H1 (cell line): ENCODE measurements around the gene SPRN. TPM values are rescaled to one million over a fixed set of nuclear protein-coding genes. Genes with fewer than 3 reads are reported as not detected.

Experiments
- CTCF ChIA-PET: fragments of 300-600 bp; sonication (Branson Sonifier 250); formaldehyde crosslinking; loops from one replicate; lab custom pipeline; 2021; ENCODE audit not compliant: partially characterized antibody; lab: Charles Lee
- POLR2A ChIA-PET: fragments of 300-600 bp; sonication (Branson Sonifier 250); formaldehyde crosslinking; loops from one replicate; lab custom pipeline; 2021; ENCODE audit warnings: inconsistent platforms; ENCODE audit not compliant: partially characterized antibody; lab: Charles Lee
- DNase-seq, 2 experiments: peaks; one replicate each; pipeline versions ENCODE4 v3.0.0 to v3.0.0-alpha.2; 2010 to 2022; ENCODE audit warnings: low spot score in 2 of 2, low read depth in 1 of 2, mixed read lengths in 1 of 2
- FAIRE-seq: peaks from 2 replicates; lab custom pipeline; 2011; peaks lifted over from hg19 to GRCh38; lab: Jason Lieb, UNC
- H2AFZ ChIP-seq: 2 replicates; pipeline ENCODE4 v1.8.1; 2012; ENCODE audit warnings: low read length, inconsistent platforms
- H2AK5ac ChIP-seq: 2 replicates; pipeline ENCODE4 v1.6.1; 2013; ENCODE audit warnings: low read depth, low read length
- H2BK120ac ChIP-seq: replicated peaks from 2 replicates; pipeline ENCODE3; 2013; ENCODE audit warnings: low read depth, low read length, inconsistent platforms
- H2BK12ac ChIP-seq: 2 replicates; pipeline ENCODE4 v1.6.1; 2013; ENCODE audit warnings: low read depth, low read length
- H2BK15ac ChIP-seq: 2 replicates; pipeline ENCODE4 v1.6.1; 2013; ENCODE audit warnings: low read length
- H2BK20ac ChIP-seq: 2 replicates; pipeline ENCODE4 v1.6.1; 2013; ENCODE audit warnings: low read length
- H2BK5ac ChIP-seq: 2 replicates; pipeline ENCODE4 v1.6.1; 2013; ENCODE audit warnings: low read depth, low read length
- H3K14ac ChIP-seq: 2 replicates; pipeline ENCODE4 v1.6.1; 2013; ENCODE audit warnings: inconsistent platforms; ENCODE audit not compliant: insufficient read length
- H3K18ac ChIP-seq: 2 replicates; pipeline ENCODE4 v1.6.1; 2013; ENCODE audit warnings: low read length; ENCODE audit errors: extremely low read depth
- H3K23ac ChIP-seq: 2 replicates; pipeline ENCODE4 v1.6.1; 2013; ENCODE audit warnings: inconsistent platforms; ENCODE audit not compliant: insufficient read length
- H3K23me2 ChIP-seq: 2 replicates; pipeline ENCODE4 v1.6.1; 2013; ENCODE audit warnings: low read depth, low read length
- H3K27ac ChIP-seq: 2 replicates; pipeline ENCODE4 v1.6.1; 2011; ENCODE audit warnings: low read depth, low read length, inconsistent platforms
- H3K27me3 ChIP-seq, 4 experiments: replicated peaks in 1 of 4; 1 replicate in 1 of 4; 2 replicates in 3 of 4; pipeline versions ENCODE4 v1.6.1 to v1.8.1; 2011 to 2013; ENCODE audit warnings: low read length in 3 of 4, mild to moderate bottlenecking in 3 of 4, inconsistent platforms in 2 of 4, mixed read lengths in 2 of 4, moderate library complexity in 1 of 4; ENCODE audit not compliant: control insufficient read depth in 3 of 4, insufficient read depth in 3 of 4; ENCODE audit errors: extremely low read depth in 1 of 4
- H3K36me3 ChIP-seq, 4 experiments: 2 replicates each; pipeline versions ENCODE4 v1.6.1 to v1.8.1; 2011 to 2013; ENCODE audit warnings: mild to moderate bottlenecking in 4 of 4, low read length in 3 of 4, moderate library complexity in 2 of 4, control low read depth in 1 of 4, inconsistent platforms in 1 of 4; ENCODE audit not compliant: insufficient read depth in 4 of 4, control insufficient read depth in 2 of 4
- H3K4ac ChIP-seq: replicated peaks from 2 replicates; pipeline ENCODE3; 2013; ENCODE audit warnings: low read length, low read depth, mixed read lengths, inconsistent platforms; ENCODE audit not compliant: insufficient read length
- H3K4me1 ChIP-seq, 4 experiments: replicated peaks in 1 of 4; 1 replicate in 1 of 4; 2 replicates in 3 of 4; pipeline versions ENCODE4 v1.6.1 to v1.8.1; 2011 to 2013; ENCODE audit warnings: low read length in 3 of 4, inconsistent platforms in 2 of 4, mixed read lengths in 1 of 4; ENCODE audit not compliant: insufficient read depth in 4 of 4, control insufficient read depth in 3 of 4
- H3K4me2 ChIP-seq, 2 experiments: 2 replicates each; pipeline versions ENCODE4 v1.6.1 to v1.8.1; 2011 to 2013; ENCODE audit warnings: low read depth in 2 of 2, low read length in 2 of 2, control low read depth in 1 of 2, inconsistent platforms in 1 of 2, mild to moderate bottlenecking in 1 of 2; ENCODE audit not compliant: insufficient read depth in 1 of 2
- H3K4me3 ChIP-seq, 4 experiments: fragments of 200-600, 300-600 bp in 1 of 4; sonication (generic), shearing (Covaris generic), sonication (Bioruptor Twin) in 1 of 4; 2 replicates each; pipeline versions ENCODE4 v1.5.1 to v1.8.1; 2011 to 2016; ENCODE audit warnings: low read length in 4 of 4, low read depth in 3 of 4, control low read depth in 2 of 4, inconsistent platforms in 2 of 4, mild to moderate bottlenecking in 2 of 4, mixed read lengths in 1 of 4, moderate library complexity in 1 of 4; ENCODE audit not compliant: insufficient read depth in 2 of 4; ENCODE audit errors: extremely low read depth in 1 of 4
- H3K56ac ChIP-seq: replicated peaks from 2 replicates; pipeline ENCODE3; 2013; ENCODE audit warnings: low read depth, mild to moderate bottlenecking, mixed read lengths, low read length, inconsistent platforms; ENCODE audit not compliant: insufficient read length
- H3K79me1 ChIP-seq: 2 replicates; pipeline ENCODE4 v1.6.1; 2013; ENCODE audit warnings: low read depth, low read length, control low read depth
- H3K79me2 ChIP-seq, 2 experiments: 2 replicates each; pipeline versions ENCODE4 v1.6.1 to v1.8.1; 2012 to 2013; ENCODE audit warnings: low read length in 2 of 2, mild to moderate bottlenecking in 2 of 2, inconsistent platforms in 1 of 2; ENCODE audit not compliant: insufficient read depth in 2 of 2, control insufficient read depth in 1 of 2
- H3K9ac ChIP-seq, 4 experiments: replicated peaks in 1 of 4; 1 replicate in 1 of 4; 2 replicates in 3 of 4; pipeline versions ENCODE4 v1.6.1 to v1.8.1; 2011 to 2013; ENCODE audit warnings: low read depth in 3 of 4, low read length in 3 of 4, control low read depth in 2 of 4, mild to moderate bottlenecking in 2 of 4, moderate library complexity in 2 of 4, inconsistent platforms in 1 of 4; ENCODE audit errors: extremely low read depth in 1 of 4
- H3K9me3 ChIP-seq, 2 experiments: 2 replicates each; pipeline versions ENCODE4 v1.6.1 to v1.8.1; 2012 to 2013; ENCODE audit warnings: mild to moderate bottlenecking in 2 of 2, moderate library complexity in 2 of 2, control low read depth in 1 of 2, inconsistent platforms in 1 of 2, low read depth in 1 of 2, low read length in 1 of 2, mixed read lengths in 1 of 2; ENCODE audit not compliant: insufficient read depth in 2 of 2
- H4K20me1 ChIP-seq, 2 experiments: replicated peaks in 1 of 2; 2 replicates each; pipeline versions ENCODE3 to v1.8.1; 2011 to 2013; ENCODE audit warnings: inconsistent platforms in 2 of 2, low read length in 2 of 2, mild to moderate bottlenecking in 1 of 2; ENCODE audit not compliant: insufficient read depth in 2 of 2, control insufficient read depth in 1 of 2
- H4K5ac ChIP-seq: 2 replicates; pipeline ENCODE4 v1.6.1; 2013; ENCODE audit warnings: low read length, low read depth, mixed read lengths, inconsistent platforms; ENCODE audit not compliant: insufficient read length
- H4K8ac ChIP-seq: 2 replicates; pipeline ENCODE4 v1.8.0; 2013; ENCODE audit warnings: mild to moderate bottlenecking, moderate library complexity, low read length, inconsistent platforms; ENCODE audit not compliant: insufficient read depth; ENCODE audit errors: extremely low read depth
- H4K91ac ChIP-seq: replicated peaks from 2 replicates; pipeline ENCODE3; 2013; ENCODE audit warnings: low read length, mixed read lengths, inconsistent platforms; ENCODE audit not compliant: insufficient read length
- ATF2 ChIP-seq: IDR thresholded peaks from 2 replicates; pipeline ENCODE4 v1.6.1; 2012; ENCODE audit warnings: low read length, inconsistent platforms
- BCL11A ChIP-seq, 2 experiments: IDR thresholded peaks; one replicate each; pipeline ENCODE4 v1.6.1; 2011; ENCODE audit warnings: low read depth in 2 of 2, low read length in 2 of 2, mild to moderate bottlenecking in 2 of 2
- BRCA1 ChIP-seq: IDR thresholded peaks from 2 replicates; pipeline ENCODE4 v1.6.1; 2012; ENCODE audit warnings: low read depth, low read length, improper control_type of control experiment
- CBX8 ChIP-seq: fragments of 300-800, 300-1000 bp; sonication (generic); IDR thresholded peaks from 2 replicates; pipeline ENCODE4 v1.7.1; 2016; ENCODE audit warnings: low read depth, low read length, borderline replicate concordance
- HDAC2 ChIP-seq, 2 experiments: fragments of 300-600 bp in 1 of 2; sonication (generic) in 1 of 2; IDR thresholded peaks; 2 replicates each; pipeline ENCODE4 v1.6.1; 2011 to 2012; ENCODE audit warnings: low read depth in 2 of 2, low read length in 2 of 2, mild to moderate bottlenecking in 2 of 2, moderate library complexity in 2 of 2, borderline replicate concordance in 1 of 2, inconsistent platforms in 1 of 2
- POLR2AphosphoS5 ChIP-seq: IDR thresholded peaks from 2 replicates; pipeline ENCODE4 v1.6.1; 2011; ENCODE audit warnings: low read depth, low read length
- POU5F1 ChIP-seq: IDR thresholded peaks from 2 replicates; pipeline ENCODE4 v1.6.1; 2011; ENCODE audit warnings: low read depth, mild to moderate bottlenecking, low read length, moderate library complexity
- RAD21 ChIP-seq, 2 experiments: IDR thresholded peaks in 1 of 2; conservative IDR thresholded peaks in 1 of 2; 2 replicates each; pipeline ENCODE4 v1.6.1; 2011; ENCODE audit warnings: low read depth in 2 of 2, low read length in 2 of 2, improper control_type of control experiment in 1 of 2, inconsistent platforms in 1 of 2, mild to moderate bottlenecking in 1 of 2, moderate library complexity in 1 of 2
- TBP ChIP-seq: IDR thresholded peaks from 2 replicates; pipeline ENCODE4 v1.6.1; 2011; ENCODE audit warnings: low read depth, low read length, improper control_type of control experiment
- TCF12 ChIP-seq: IDR thresholded peaks from 2 replicates; pipeline ENCODE4 v1.6.1; 2011; ENCODE audit warnings: low read depth, mild to moderate bottlenecking, low read length
- YY1 ChIP-seq: IDR thresholded peaks from 2 replicates; pipeline ENCODE4 v1.6.1; 2011; ENCODE audit warnings: low read depth, mild to moderate bottlenecking, low read length
- WGBS, 2 experiments: shearing (Covaris generic) in 1 of 2; methylation state at CpG; one replicate each; pipeline versions ENCODE4 v1.1.6 to v1.1.7; 2013 to 2015; ENCODE audit warnings: low lambda C conversion rate in 2 of 2, mixed read lengths in 2 of 2, inconsistent platforms in 1 of 2, low coverage in 1 of 2, missing lambda C conversion rate in 1 of 2; ENCODE audit not compliant: insufficient replicate concordance in 2 of 2, insufficient coverage in 1 of 2, insufficient read length in 1 of 2; ENCODE audit errors: extremely low coverage in 1 of 2, missing lambda C conversion rate in 1 of 2; 5-methylcytosine and 5-hydroxymethylcytosine counted together
- polyA plus RNA-seq, 7 experiments: library from polyadenylated mRNA; depleted of rRNA in 3 of 7; stranded (reverse) in 5 of 7; unstranded in 2 of 7; fragments of >200 nt in 5 of 7; fragments of 200-250 nt in 2 of 7; gene quantifications; 1 replicate in 5 of 7; 2 replicates in 1 of 7; 4 replicates in 1 of 7; pipeline versions ENCODE4 v1.2.1 to v1.2.3, GENCODE V29; 2011 to 2013; ENCODE audit warnings: missing spikeins in 2 of 7, mixed read lengths in 2 of 7
- total RNA-seq: library from RNA; stranded (reverse); fragmentation: NEBNext Ultra II Directional; extraction: Animal tissue kit (Norgen Biotek cat#: 25700); gene quantifications from 2 replicates; pipeline ENCODE4 v1.2.1, GENCODE V29; 2021

The SPRN gene
- total and polyA plus RNA-seq, 2 of the 8 experiments (the other 6 are each of a cell fraction or from before 2014, with no cell fraction given) = 0.23 to 0.24 TPM

- no peak overlapping the region for H3K56ac ChIP-seq
- H2BK15ac ChIP-seq = no peak overlapping the region
- H4K20me1 ChIP-seq = no peaks in the 10 kb centered on the region
- no peaks in the 10 kb centered on the region for H3K23me2 ChIP-seq
- no peak overlapping the region for H4K8ac ChIP-seq
- no peaks in the 10 kb centered on the region; a peak in 1 of 8 replicates for H3K36me3 ChIP-seq
- no peak overlapping the region for H3K23ac ChIP-seq
- no peak overlapping the region for H3K4ac ChIP-seq
- no peak overlapping the region for H4K5ac ChIP-seq
- no peak overlapping the region for H3K27ac ChIP-seq
- H3K4me3 ChIP-seq = no peak overlapping the region
- no peak overlapping the region for H2BK12ac ChIP-seq
- no peak overlapping the region for H3K18ac ChIP-seq
- no peaks in the 10 kb centered on the region for H3K79me2 ChIP-seq
- WGBS, 2 experiments = 93% methylated on average over 73 of the region's 81 CpGs; no CpG with 5 or more reads in 1 of the 2 experiments
- no peak for FAIRE-seq
- no peaks in the 10 kb centered on the region for H3K27me3 ChIP-seq
- ChIA-PET CTCF (no interaction called here), POLR2A (no interaction called here)
- H4K91ac ChIP-seq = no peak overlapping the region
- no peak overlapping the region for H2BK120ac ChIP-seq
- no peak overlapping the region for H2AK5ac ChIP-seq
- no peak overlapping the region for H2BK5ac ChIP-seq
- no peaks in the 10 kb centered on the region for H3K4me1 ChIP-seq
- H3K79me1 ChIP-seq = no peaks in the 10 kb centered on the region
- no peak overlapping the region for H2BK20ac ChIP-seq
- no peak for DNase-seq
- peaks cover 75 to 88% of the 10 kb centered on the region in 2 experiments for H3K9me3 ChIP-seq
- no peak overlapping the region for H3K9ac ChIP-seq
- H3K4me2 ChIP-seq = no peak overlapping the region
- no peak overlapping the region for H3K14ac ChIP-seq
- H2AFZ ChIP-seq = no peak overlapping the region
- no peak for TF ChIP-seq TCF12
- TF ChIP-seq BCL11A (IDR thresholded peaks at IDR 0.05; ENCODE audit: low read depth in 2 of 2, low read length in 2 of 2) = no peak
- TF ChIP-seq BRCA1 = no peak
- no peak for TF ChIP-seq POU5F1
- no peak for TF ChIP-seq YY1
- no peak for TF ChIP-seq TBP
- no peak for TF ChIP-seq RAD21 (IDR thresholded peaks at IDR 0.05 in 1 of 2, conservative IDR thresholded peaks at IDR 0.05 in 1 of 2; ENCODE audit: low read depth in 2 of 2, low read length in 2 of 2)
- TF ChIP-seq HDAC2 (IDR thresholded peaks at IDR 0.05; ENCODE audit: borderline replicate concordance in 1 of 2, low read depth in 2 of 2, low read length in 2 of 2) = no peak
- no peak for TF ChIP-seq POLR2AphosphoS5
- TF ChIP-seq CBX8 = no peak
- TF ChIP-seq ATF2 = no peak
Measured at GRCh38 chr10:133459454-133460207, 35.2 kb upstream of the SPRN start.
